K562 (cell line): ENCODE measurements around the gene TMEM179. TPM values are rescaled to one million over a fixed set of nuclear protein-coding genes. Genes with fewer than 3 reads are reported as not detected.

Experiments used
- ATAC-seq: fragments of 200-7000 bp; cut with Tn5 transposase; 3 replicates; pipeline ENCODE4 v1.9.1; 2020; ENCODE audit warnings: moderate library complexity
- BruUV-seq: library from RNA; stranded (reverse); fragments of 400-500 nt; replicated peaks from 2 replicates; lab custom pipeline; 2021; lab: Mats Ljungman, UMichigan
- CTCF ChIA-PET: fragments of 300-600 bp; formaldehyde crosslinking; extraction: SDS; loops from one replicate; lab custom pipeline; 2021; ENCODE audit warnings: low intra/inter-chr PET ratio; lab: Yijun Ruan, JAX
- POLR2A ChIA-PET: fragments of 300-600, 350-650 bp; sonication (Branson Sonifier 250); formaldehyde crosslinking; extraction: SDS; loops from one replicate; lab custom pipeline; 2021; ENCODE audit warnings: antibody characterized with exemption, inconsistent platforms; lab: Yijun Ruan, JAX
- DNase-seq, 4 experiments: peaks; one replicate each; pipeline versions ENCODE4 v3.0.0 to v3.0.0-alpha.2; 2011 to 2018; ENCODE audit warnings: low spot score in 3 of 4, mixed read lengths in 3 of 4; ENCODE audit errors: extremely low read depth in 1 of 4
- FAIRE-seq: peaks from 2 replicates; lab custom pipeline; 2011; peaks lifted over from hg19 to GRCh38; lab: Jason Lieb, UNC
- H2AFZ ChIP-seq: 2 replicates; pipeline ENCODE4 v1.6.0; 2011; ENCODE audit warnings: low read depth, low read length, control low read depth, inconsistent platforms
- H3K27ac ChIP-seq: fragments of 200-600 bp; 3 replicates; pipeline ENCODE4 v1.8.0; 2011; ENCODE audit warnings: low read depth, mild to moderate bottlenecking, control low read depth, inconsistent platforms, low read length, moderate library complexity, mixed read lengths; ENCODE audit errors: extremely low read depth
- H3K27me3 ChIP-seq, 2 experiments: fragments of 300-600 bp in 1 of 2; 2 replicates in 1 of 2; 3 replicates in 1 of 2; pipeline versions ENCODE4 v1.6.0 to v1.8.0; 2011; ENCODE audit warnings: inconsistent platforms in 2 of 2, low read length in 2 of 2, mild to moderate bottlenecking in 1 of 2, mixed read lengths in 1 of 2, moderate library complexity in 1 of 2; ENCODE audit not compliant: control insufficient read depth in 2 of 2, insufficient read depth in 2 of 2
- H3K36me3 ChIP-seq: fragments of 300-600 bp; 3 replicates; pipeline ENCODE4 v1.8.0; 2011; ENCODE audit warnings: mild to moderate bottlenecking, low read length, inconsistent platforms; ENCODE audit not compliant: control insufficient read depth, insufficient read depth
- H3K4me1 ChIP-seq, 2 experiments: fragments of 200-600 bp in 1 of 2; replicated peaks in 1 of 2; 2 replicates in 1 of 2; 3 replicates in 1 of 2; pipeline versions ENCODE4 v1.5.1 to v1.8.0; 2011; ENCODE audit warnings: inconsistent platforms in 2 of 2, low read length in 2 of 2, mild to moderate bottlenecking in 1 of 2, mixed read lengths in 1 of 2, moderate library complexity in 1 of 2; ENCODE audit not compliant: control insufficient read depth in 2 of 2, insufficient read depth in 2 of 2
- H3K4me2 ChIP-seq: 2 replicates; pipeline ENCODE4 v1.6.1; 2011; ENCODE audit warnings: low read length, control low read depth, inconsistent platforms, mixed read lengths; ENCODE audit not compliant: insufficient read depth
- H3K4me3 ChIP-seq: fragments of 200-600 bp; sonication (generic), shearing (Covaris generic); 2 replicates; pipeline ENCODE4 v1.5.1; 2016; ENCODE audit warnings: control low read depth, inconsistent platforms
- H3K79me2 ChIP-seq: fragments of 200-600 bp; 3 replicates; pipeline ENCODE4 v1.8.0; 2011; ENCODE audit warnings: low read length, inconsistent platforms; ENCODE audit not compliant: control insufficient read depth, insufficient read depth
- H3K9ac ChIP-seq, 2 experiments: 2 replicates each; pipeline versions ENCODE4 v1.6.0 to v1.6.1; 2011; ENCODE audit warnings: low read depth in 2 of 2, low read length in 2 of 2, control low read depth in 1 of 2, inconsistent platforms in 1 of 2, mild to moderate bottlenecking in 1 of 2, mixed read lengths in 1 of 2; ENCODE audit not compliant: insufficient read depth in 1 of 2
- H3K9me1 ChIP-seq: one replicate; pipeline ENCODE4 v1.6.0; 2011; ENCODE audit warnings: inconsistent platforms, mild to moderate bottlenecking, low read length, moderate library complexity; ENCODE audit not compliant: control insufficient read depth, insufficient read depth
- H3K9me3 ChIP-seq: replicated peaks from 2 replicates; pipeline ENCODE4 v1.5.1; 2011; ENCODE audit warnings: low read depth, low read length, inconsistent platforms; ENCODE audit not compliant: control insufficient read depth, insufficient read depth
- H4K20me1 ChIP-seq: replicated peaks from 2 replicates; pipeline ENCODE4 v1.6.1; 2011; ENCODE audit warnings: low read length, inconsistent platforms, mixed read lengths; ENCODE audit not compliant: control insufficient read depth, insufficient read depth
- BRD4 ChIP-seq: fragments of 200-600 bp; sonication (generic); IDR thresholded peaks from 2 replicates; pipeline ENCODE4 v1.6.1; 2017; ENCODE audit warnings: inconsistent platforms
- ELK1 ChIP-seq: sonication (generic); formaldehyde crosslinking; IDR thresholded peaks from 2 replicates; pipeline ENCODE4 v1.8.1; 2022; ENCODE audit warnings: missing genetic modification reagents
- IRF2 ChIP-seq: sonication (generic); formaldehyde crosslinking; IDR thresholded peaks from 2 replicates; pipeline ENCODE4 v1.8.1; 2022; ENCODE audit warnings: mild to moderate bottlenecking, missing genetic modification reagents
- PHB ChIP-seq: fragments of 250-450 bp; sonication (Bioruptor Pico); IDR thresholded peaks from 2 replicates; pipeline ENCODE4 v1.5.0; 2021
- RFX1 ChIP-seq: fragments of 450-650 bp; IDR thresholded peaks from 2 replicates; pipeline ENCODE4 v1.6.1; 2016; ENCODE audit warnings: mild to moderate bottlenecking, moderate library complexity
- SIX5 ChIP-seq, 2 experiments: IDR thresholded peaks; 2 replicates each; pipeline ENCODE4 v1.6.1; 2011; ENCODE audit warnings: low read length in 2 of 2, borderline replicate concordance in 1 of 2, low read depth in 1 of 2, mild to moderate bottlenecking in 1 of 2, moderate library complexity in 1 of 2; ENCODE audit not compliant: insufficient read depth in 1 of 2
- SNRNP70 ChIP-seq: fragments of 200-400 bp; formaldehyde crosslinking; optimal IDR thresholded peaks from 2 replicates; pipeline ENCODE3; 2017; ENCODE audit warnings: low read depth, low read length
- SRSF1 ChIP-seq: fragments of 200-400 bp; formaldehyde crosslinking; IDR thresholded peaks from 2 replicates; pipeline ENCODE4 v1.6.1; 2017; ENCODE audit warnings: mild to moderate bottlenecking, low read depth, low read length, moderate library complexity
- ZBTB1 ChIP-seq: sonication (generic); formaldehyde crosslinking; IDR thresholded peaks from 2 replicates; pipeline ENCODE4 v1.8.1; 2023; ENCODE audit warnings: missing genetic modification reagents, low read depth, mild to moderate bottlenecking, borderline replicate concordance
- ZNF384 ChIP-seq: IDR thresholded peaks from 2 replicates; pipeline ENCODE4 v1.6.1; 2012; ENCODE audit warnings: low read depth, low read length, improper control_type of control experiment
- WGBS: fragments of 100-300 bp; shearing (Covaris generic); methylation state at CpG from one replicate; pipeline ENCODE4 v1.1.6; 2016; ENCODE audit warnings: low coverage, mixed read lengths; ENCODE audit not compliant: insufficient coverage; ENCODE audit errors: missing lambda C conversion rate; 5-methylcytosine and 5-hydroxymethylcytosine counted together
- in situ Hi-C: fragments of 300-500 bp; cut with MboI; formaldehyde crosslinking; loops from 4 replicates; pipeline ENCODE4 v1.15.0; 2018; ENCODE audit warnings: inconsistent platforms, mixed read lengths
- intact Hi-C: fragments of 100-400 bp; cut with micrococcal nuclease; formaldehyde crosslinking; loops from 2 replicates; pipeline ENCODE4 v1.14.2; 2022
- polyA plus RNA-seq, 8 experiments: library from polyadenylated mRNA; depleted of rRNA in 4 of 8; stranded (reverse) in 5 of 8; unstranded in 3 of 8; fragments of >200 nt; fragmentation: Nextera tagmentation in 2 of 8; fragmentation: Illumina TruSeq in 1 of 8; extraction: Ambion mirVana in 2 of 8; extraction: Trizol in 1 of 8; gene quantifications; 2 replicates each; pipeline versions ENCODE4 v1.2.1 to v1.2.3, GENCODE V29; 2011 to 2014; ENCODE audit warnings: inconsistent platforms in 1 of 8, missing spikeins in 1 of 8
- total RNA-seq, 7 experiments: library from RNA; depleted of rRNA in 6 of 7; stranded (reverse); fragments of >200 nt in 6 of 7; fragmentation: Illumina TruSeq in 2 of 7; extraction: Trizol in 2 of 7; gene quantifications; 2 replicates each; pipeline versions ENCODE4 v1.2.1 to v1.2.3, GENCODE V29; 2011 to 2021; ENCODE audit warnings: low replicate concordance in 1 of 7

The TMEM179 gene
- total and polyA plus RNA-seq, 9 of the 15 experiments (the other 6 are each of a cell fraction or from before 2014, with no cell fraction given): not detected

- Histone ChIP-seq H3K36me3 (no peaks in the 10 kb centered on the region), H2AFZ (no peak overlapping the region), H3K27ac (no peak overlapping the region), H3K9me1 (no peaks in the 10 kb centered on the region), H4K20me1 (no peaks in the 10 kb centered on the region), H3K27me3 (peaks cover 0 to 26% of the 10 kb centered on the region in 2 experiments; a peak in 2 of 5 replicates), H3K4me3 (no peak overlapping the region), H3K4me2 (no peak overlapping the region), H3K4me1 (no peaks in the 10 kb centered on the region), H3K9me3 (no peaks in the 10 kb centered on the region), H3K9ac (no peak overlapping the region), H3K79me2 (no peaks in the 10 kb centered on the region)
- no peak for FAIRE-seq
- CTCF ChIA-PET: no interaction called here
- no peak for DNase-seq
- no peak for ATAC-seq
- in situ Hi-C loops: no loop called here
- intact Hi-C loops: no loop called here
- TF ChIP-seq ZNF384: no peak
- no TSS peak for BruUV-seq
- 0% methylated on average over 1 of the region's 13 CpGs for WGBS
- POLR2A ChIA-PET: interaction anchor here (0.5 kb wide), 1 partner anchor 9 kb away, joined by 4 read pairs; no protein-coding TSS in a partner anchor
These were observed 48.1 kb downstream of the TMEM179 start for GRCh38 chr14:104556256-104557021.

- no TSS peak for BruUV-seq
- H3K27me3 ChIP-seq: peaks cover 0 to 32% of the 10 kb centered on the region in 2 experiments; a peak in 2 of 5 replicates
- ATAC-seq: no peak
- in situ Hi-C loops: no loop called here
- no peak for FAIRE-seq
- H2AFZ ChIP-seq: no peak overlapping the region
- H3K9ac ChIP-seq: no peak overlapping the region
- no peaks in the 10 kb centered on the region for H3K9me1 ChIP-seq
- no peaks in the 10 kb centered on the region for H3K4me1 ChIP-seq
- H3K4me2 ChIP-seq: no peak overlapping the region
- 6% methylated on average over 7 of the region's 11 CpGs for WGBS
- no peak for DNase-seq
- no peaks in the 10 kb centered on the region for H3K9me3 ChIP-seq
- H4K20me1 ChIP-seq: no peaks in the 10 kb centered on the region; the same call in 1 of the 2 replicates
- no peak overlapping the region for H3K27ac ChIP-seq
- H3K36me3 ChIP-seq: no peaks in the 10 kb centered on the region
- H3K79me2 ChIP-seq: no peaks in the 10 kb centered on the region
- TF ChIP-seq SIX5 (IDR thresholded peaks at IDR 0.05; ENCODE audit: borderline replicate concordance in 1 of 2, insufficient read depth in 1 of 2, low read depth in 1 of 2, low read length in 2 of 2): no peak
- TF ChIP-seq SRSF1: no peak
- no peak for TF ChIP-seq ZBTB1 (CRISPR knock-in tag)
- TF ChIP-seq IRF2 (CRISPR knock-in tag): no peak
- no peak for TF ChIP-seq PHB (CRISPR knock-in tag)
- no peak for TF ChIP-seq BRD4
- no peak for TF ChIP-seq SNRNP70
- no peak for TF ChIP-seq ELK1 (CRISPR knock-in tag)
- no peak for TF ChIP-seq RFX1
- TF ChIP-seq, all 486 proteins: peak for 0
- POLR2A ChIA-PET: interaction anchor here (0.5 kb wide), 1 partner anchor 9 kb away, joined by 4 read pairs; no protein-coding TSS in a partner anchor
- CTCF ChIA-PET: no interaction called here
- intact Hi-C loops: no loop called here
- H3K4me3 ChIP-seq: no peak overlapping the region
These were observed 48.9 kb downstream of the TMEM179 start for GRCh38 chr14:104555430-104556255.
